ENCODE data around the gene CEBPB.
"Not testable (repeated sequence)": the region's sequence is repeated elsewhere in the genome, so short reads cannot be mapped to it uniquely, and the experiment has no call there.

Gene CEBPB

DNA sequence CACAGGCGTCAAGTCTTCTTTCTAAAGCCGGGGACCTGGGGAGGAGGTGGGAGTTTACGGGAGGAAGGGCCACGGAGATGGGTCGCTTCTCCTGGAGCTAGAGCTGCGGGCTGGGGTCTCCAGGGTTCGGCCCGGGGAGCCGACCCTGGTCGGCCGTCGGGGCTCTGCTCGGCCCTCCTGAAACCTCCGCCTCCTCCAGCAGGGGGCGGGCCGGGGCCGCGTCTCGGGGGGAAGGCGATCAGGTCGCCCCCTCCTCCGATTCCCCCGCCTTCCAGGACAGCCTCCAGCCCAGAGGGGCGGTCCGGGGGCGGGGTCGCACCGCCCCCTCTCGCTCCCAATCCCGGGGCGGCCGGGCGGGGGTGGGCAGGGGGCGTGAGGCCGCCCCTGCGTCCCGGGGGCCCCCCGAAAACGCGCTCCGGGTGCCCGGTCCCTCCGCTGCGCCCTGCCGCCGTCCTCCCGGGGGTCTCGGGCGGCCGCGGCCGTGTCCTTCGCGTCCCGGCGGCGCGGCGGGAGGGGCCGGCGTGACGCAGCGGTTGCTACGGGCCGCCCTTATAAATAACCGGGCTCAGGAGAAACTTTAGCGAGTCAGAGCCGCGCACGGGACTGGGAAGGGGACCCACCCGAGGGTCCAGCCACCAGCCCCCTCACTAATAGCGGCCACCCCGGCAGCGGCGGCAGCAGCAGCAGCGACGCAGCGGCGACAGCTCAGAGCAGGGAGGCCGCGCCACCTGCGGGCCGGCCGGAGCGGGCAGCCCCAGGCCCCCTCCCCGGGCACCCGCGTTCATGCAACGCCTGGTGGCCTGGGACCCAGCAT, at the start of gene CEBPB:
TSS of gene CEBPB (plus strand) at position 580 of the 814 bp plus-strand sequence. CDS start at position 784, 204 bp downstream.
- Histone ChIP-seq H3K4me3 (peak within 1 kb of the TSS; percentile 75 to 92 (median 87)), H3K27ac (peak within 1 kb of the TSS; percentile 89 to 99 (median 98))

DNA sequence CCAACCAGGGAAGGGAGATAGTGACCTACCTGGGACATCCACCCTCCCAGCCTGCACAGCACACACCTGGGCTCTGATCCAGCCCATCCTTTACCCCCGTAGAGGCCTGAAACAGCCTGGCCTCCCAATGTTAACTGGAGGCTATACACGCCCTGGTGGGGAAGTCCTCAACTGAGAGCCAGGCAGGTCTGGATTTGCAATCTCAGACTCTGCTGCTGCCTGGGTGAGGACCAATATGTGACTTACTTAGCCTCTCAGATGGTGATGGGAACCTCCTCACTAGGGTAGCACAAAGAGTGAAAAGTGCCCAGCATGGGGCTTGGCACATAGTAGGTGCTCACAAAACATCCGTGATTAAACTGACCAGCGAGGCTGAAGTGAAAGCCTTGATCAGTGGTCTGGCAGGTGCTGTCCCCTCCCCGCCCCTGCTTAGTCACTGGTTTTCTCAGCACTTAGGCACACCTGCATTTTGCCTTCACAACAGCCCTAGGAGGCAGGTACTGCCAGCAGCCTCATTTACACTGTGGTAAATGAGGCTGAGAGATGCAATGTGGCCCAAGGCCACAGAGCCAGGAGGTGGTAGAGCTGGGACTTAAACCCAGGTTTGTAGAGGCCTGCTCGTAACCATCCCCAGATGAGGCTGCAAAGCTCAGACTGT, 49.5 kb upstream of the CEBPB start:
- H3K27ac ChIP-seq = peak overlapping the region in 15 of 21 experiments; percentile 17 to 96 (median 52)
- no peak overlapping the region for H3K4me3 ChIP-seq

DNA sequence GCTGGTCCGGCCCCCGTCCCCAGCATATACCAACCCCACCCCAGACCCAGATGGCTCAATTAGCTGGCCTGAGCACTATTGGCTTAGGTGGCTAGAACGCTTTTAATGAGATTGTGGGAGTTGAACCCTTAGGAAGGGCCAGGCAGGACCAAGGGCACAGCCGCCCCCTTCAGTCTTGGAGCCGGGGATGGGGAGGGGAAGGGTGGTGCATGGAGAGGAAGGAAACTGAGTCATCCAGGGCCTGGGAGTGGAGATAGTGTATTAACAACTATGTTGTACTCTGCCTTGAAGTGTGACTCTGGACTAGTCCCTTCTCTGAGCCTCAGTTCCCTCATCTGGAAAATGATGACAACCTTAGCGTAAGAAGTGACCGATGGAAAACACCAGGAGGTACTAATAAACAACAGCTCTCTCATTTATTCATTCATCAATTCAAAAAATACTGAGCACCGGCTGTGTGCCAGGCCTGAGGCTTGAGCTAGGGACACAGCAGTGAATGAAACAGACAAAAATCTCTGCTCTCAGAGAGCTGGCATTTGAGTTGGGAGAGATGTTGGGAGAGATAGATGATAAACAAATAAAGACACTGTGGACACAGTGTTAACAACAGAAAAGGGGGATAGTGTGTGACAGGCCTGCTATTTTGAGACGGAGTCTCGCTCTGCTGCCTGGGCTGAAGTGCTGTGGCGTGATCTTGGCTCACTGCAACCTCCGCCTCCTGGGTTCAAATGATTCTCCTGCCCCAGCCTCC, 48.6 kb upstream of the CEBPB start:
- no peak overlapping the region for H3K4me3 ChIP-seq
- peak overlapping the region in 16 of 21 experiments; percentile 17 to 96 (median 50) for H3K27ac ChIP-seq

DNA sequence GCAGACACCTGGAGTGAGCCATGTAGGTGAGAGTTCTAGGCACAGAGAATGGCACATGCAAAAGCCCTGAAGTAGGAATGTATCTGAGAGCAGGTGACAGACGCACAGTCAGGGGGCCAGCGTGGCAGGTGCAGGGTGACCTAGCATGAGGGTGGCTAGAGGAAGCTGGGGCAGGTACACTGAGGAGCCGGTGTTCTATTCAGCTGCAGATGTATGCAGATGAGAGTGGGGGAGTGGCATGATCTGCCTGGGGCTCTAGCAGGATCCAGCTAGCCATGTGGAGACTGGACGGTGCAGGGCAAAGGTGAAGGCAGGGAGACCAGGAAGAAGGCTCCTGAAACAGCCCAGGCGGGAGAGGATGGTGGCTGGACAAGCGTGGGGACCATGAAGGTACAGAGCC, 47.8 kb upstream of the CEBPB start:
- peak overlapping the region in 7 of 21 experiments; percentile 52 to 96 (median 61) for H3K27ac ChIP-seq
- H3K4me3 ChIP-seq = no peak overlapping the region

DNA sequence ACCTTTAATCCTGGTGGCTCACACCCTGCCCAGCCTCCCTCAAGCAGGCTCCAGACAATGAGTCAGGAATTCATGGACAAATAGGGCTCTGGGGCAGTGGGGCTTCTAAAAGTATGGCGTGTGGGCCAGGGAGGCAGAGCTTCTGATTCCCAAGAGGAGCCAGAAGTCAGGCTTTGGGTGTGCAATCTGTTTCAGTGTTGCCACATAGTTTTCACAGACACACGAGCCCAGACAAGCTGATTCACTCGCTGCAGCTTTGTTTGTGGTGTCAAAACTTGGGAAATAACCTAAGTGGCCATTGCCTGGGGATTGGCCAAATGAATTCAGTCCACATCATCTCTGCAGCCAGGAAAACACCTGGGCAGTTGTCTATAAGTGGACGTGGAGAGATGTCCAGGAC, 46.3 kb upstream of the CEBPB start:
- Histone ChIP-seq H3K27ac (peak overlapping the region in 20 of 21 experiments; percentile 16 to 97 (median 79)), H3K4me3 (no peak overlapping the region)

DNA sequence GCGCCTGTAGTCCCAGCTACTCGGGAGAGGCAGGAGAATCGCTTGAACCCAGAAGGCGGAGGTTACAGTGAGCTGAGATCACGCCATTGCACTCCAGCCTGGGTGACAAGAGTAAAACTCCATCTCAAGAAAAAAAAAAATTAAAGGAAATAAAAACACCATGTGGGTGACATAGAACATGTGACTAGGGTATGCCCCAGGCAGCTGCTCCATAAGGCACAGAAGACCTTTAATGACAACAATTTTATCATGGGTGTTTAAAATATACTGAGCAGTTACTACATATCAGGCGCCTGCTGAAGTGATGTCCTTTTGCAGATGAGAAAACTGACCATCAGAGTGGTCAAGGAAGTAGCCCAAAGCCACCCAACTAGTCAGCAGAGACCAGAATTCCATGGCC, 45.1 kb upstream of the CEBPB start:
- H3K27ac ChIP-seq = peak overlapping the region in 20 of 21 experiments; percentile 15 to 98 (median 88)
- H3K4me3 ChIP-seq = no peak overlapping the region

DNA sequence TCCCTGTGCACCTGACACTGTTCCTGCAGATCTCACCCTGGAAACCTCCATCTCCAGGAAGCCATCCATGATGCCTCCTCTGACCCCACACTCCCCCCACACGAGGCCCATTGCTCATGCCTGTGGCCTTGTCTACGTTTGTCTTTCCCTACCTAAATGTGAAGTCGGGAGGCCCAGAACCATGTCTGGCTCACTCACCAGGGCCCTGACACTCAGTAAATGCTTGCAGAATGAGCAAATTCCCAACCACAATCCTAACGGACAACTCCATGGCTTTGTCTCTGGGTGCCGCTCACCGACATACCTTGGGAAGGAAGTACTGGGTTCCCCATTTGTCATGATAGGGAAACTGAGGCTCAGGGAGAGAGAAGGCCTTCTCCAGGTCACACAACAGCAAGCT, 44.4 kb upstream of the CEBPB start:
- H3K4me3 ChIP-seq = no peak overlapping the region
- peak overlapping the region in 20 of 21 experiments; percentile 70 to 98 (median 88) for H3K27ac ChIP-seq

DNA sequence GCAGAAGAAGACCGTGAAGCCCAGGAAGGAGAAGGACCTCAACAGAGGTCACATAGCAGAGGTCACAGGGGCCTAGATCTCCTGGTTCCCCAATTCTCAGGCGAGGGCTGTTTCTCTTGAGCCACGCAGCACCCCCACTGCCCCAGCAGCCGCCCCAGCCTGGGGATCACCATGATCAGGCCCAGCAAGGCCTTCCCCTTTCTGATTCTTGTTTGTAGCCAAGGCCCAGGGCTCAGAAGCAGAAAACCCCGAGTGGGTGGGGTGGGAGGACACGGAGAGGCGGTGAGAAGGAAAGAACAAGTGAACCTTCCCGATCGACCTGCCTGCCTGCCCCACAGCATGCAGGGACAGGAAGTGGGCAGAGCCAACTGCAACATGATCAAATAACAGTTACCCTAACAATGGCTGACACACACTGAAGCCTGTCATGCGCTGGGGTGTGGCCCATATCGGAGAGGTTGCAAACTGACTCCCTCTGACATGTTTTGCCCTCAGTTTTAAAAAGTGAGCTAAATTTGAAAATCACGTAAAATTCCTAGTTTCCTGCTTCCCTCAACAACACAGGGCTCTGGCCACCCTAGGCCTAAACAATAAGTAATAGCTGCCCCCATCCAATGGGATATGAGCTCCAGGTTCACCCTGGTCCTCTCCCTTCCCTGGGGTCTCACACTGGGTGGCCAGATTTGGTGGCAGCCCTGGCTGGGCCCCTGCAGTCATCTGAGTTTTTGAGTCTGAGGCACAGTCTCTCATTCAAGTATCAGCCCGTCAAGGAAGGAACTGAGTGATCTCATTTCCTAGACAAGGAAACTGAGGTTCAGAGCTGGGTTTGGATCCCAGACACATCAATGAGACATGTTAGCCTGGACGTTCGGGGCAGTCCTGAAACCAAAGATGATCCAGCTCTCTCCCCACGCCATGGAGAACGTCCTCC, 43.6 kb upstream of the CEBPB start:
- Histone ChIP-seq H3K4me3 (peak overlapping the region in 1 of 7 experiments; percentile 2), H3K27ac (peak overlapping the region; percentile 44 to 98 (median 87))

DNA sequence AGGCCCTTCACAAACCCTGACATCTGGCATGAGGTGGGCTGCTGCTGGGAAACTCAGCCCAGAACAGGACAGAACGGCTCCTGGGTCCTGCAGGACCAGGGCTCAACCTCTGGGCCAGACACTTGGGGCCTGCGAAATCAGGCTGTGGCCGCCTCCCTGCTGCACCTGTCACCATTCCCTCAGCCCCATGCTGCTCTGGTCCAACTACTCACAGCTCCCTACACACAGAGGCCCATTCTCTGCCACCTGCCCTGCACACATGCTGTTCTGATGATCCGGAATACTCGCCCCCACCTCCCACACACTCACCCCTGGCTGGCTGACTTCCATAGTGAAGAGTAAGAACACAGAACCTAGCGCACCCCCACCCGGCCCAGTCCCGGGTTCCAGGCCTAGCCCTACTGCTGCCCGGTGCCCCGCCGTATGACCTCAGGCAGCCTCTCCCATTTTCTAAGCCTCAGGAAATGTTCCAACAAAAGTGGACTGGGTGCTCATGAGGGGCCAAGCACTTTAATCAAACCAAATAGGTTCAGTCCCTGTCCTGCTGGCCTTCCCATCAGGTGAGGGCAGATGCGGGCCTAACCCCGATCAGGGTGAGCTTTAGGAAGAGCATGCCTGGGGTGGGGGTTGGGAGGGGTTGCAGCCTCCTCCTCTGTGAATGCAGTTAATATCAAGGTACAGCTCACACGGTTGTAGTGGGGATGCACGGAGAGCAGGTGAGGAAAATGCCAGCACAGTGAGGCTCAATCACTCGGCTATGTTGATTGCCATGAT, 41.0 kb upstream of the CEBPB start:
- Histone ChIP-seq H3K27ac (peak overlapping the region in 15 of 21 experiments; percentile 12 to 98 (median 87)), H3K4me3 (peak overlapping the region in 1 of 7 experiments; percentile 0)

DNA sequence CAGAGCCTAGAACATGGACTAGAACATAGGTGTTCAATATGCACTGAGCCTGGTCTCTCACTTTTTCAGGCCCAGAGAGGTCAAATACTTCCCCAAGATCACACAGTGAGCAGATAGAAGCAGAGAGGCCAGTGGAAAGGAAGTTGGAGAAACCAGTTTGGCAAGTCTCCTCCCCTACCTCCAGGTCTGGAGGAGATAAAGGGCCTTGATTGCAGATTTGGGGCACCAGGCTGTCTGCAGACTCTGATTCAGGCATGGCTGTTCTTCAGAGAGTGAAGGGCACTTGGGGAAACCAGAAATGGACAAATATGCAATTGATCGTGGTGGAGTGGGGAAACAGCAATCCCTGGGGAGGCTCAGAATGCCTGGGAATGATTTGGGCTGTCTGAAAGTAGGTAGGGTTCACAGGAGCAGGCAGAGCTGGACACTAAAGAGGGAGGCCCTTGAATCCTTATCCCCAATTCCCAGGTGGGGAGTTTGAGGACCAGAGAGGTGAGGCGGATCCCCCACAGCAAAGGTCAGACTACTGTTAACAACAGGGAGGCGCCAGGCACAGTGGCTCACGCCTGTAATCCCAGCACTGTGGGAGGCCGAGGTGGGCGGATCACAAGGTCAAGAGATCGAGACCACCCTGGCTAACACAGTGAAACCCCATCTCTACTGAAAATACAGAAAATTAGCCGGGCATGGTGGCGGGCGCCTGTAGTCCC, 39.4 kb upstream of the CEBPB start:
- H3K4me3 ChIP-seq = peak overlapping the region in 6 of 7 experiments; percentile 82 to 96 (median 94)

DNA sequence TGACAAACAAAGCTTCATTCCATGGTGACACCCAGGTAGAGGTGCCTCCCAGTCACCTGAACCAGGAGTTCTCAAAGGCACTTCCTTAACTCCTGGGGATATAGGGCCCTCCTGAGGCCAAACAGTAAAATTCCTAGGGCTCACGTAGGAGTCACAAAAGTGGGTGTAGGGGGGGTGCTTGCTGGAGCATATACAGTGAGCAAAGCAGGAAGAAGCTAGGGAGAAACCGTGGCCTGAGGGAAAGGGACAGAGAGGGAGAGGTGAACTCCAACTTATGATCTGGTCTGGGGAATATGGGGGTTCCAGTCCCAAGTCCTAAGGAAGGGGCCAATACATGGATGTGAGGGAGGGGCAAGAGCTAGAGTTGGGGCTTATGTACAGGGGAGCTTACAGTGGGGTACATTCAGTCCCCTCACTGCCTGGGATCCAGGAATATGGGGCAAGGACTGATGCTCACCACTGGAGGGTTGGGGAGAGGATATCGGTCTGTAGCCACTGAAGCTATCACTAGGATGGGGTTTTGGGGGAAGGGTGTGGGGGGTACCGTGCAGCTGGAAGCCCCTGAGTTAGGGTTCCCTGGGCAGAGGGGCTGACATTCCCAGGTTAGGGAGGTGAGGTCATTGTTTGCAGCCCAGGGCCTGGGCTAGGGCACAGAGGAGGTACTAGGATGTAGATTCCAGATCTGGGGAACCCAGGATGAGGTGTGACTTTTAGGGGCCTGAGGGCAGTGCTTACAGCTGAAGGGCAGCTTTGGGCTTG, 38.1 kb upstream of the CEBPB start:
- H3K27ac ChIP-seq = peak overlapping the region; percentile 85 to 99 (median 96)
- H3K4me3 ChIP-seq = peak overlapping the region; percentile 82 to 96 (median 94)

More for the DNA sequence above, 39.4 kb upstream of the CEBPB start:
- H3K27ac ChIP-seq = peak overlapping the region in 20 of 21 experiments; percentile 11 to 99 (median 95)

DNA sequence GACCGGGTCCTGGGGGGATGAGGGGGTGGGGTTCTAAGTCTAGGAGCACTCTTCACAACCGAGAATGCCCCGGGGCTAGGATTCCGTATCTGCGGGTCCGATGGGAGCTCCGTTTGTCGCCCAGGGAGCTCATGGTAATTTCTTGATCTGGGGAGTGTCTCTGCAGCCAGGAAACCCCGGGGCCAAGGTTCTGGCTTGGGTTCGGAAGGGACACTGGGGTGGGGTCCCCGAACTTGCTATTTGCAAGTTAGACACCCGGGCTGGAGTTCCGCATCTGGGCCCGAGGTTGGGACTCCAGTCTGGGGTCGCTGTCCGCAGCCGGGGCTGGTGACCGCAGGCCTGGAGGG, 37.5 kb upstream of the CEBPB start:
- peak overlapping the region; percentile 85 to 99 (median 96) for H3K27ac ChIP-seq
- H3K4me3 ChIP-seq = peak overlapping the region; percentile 82 to 96 (median 94)

DNA sequence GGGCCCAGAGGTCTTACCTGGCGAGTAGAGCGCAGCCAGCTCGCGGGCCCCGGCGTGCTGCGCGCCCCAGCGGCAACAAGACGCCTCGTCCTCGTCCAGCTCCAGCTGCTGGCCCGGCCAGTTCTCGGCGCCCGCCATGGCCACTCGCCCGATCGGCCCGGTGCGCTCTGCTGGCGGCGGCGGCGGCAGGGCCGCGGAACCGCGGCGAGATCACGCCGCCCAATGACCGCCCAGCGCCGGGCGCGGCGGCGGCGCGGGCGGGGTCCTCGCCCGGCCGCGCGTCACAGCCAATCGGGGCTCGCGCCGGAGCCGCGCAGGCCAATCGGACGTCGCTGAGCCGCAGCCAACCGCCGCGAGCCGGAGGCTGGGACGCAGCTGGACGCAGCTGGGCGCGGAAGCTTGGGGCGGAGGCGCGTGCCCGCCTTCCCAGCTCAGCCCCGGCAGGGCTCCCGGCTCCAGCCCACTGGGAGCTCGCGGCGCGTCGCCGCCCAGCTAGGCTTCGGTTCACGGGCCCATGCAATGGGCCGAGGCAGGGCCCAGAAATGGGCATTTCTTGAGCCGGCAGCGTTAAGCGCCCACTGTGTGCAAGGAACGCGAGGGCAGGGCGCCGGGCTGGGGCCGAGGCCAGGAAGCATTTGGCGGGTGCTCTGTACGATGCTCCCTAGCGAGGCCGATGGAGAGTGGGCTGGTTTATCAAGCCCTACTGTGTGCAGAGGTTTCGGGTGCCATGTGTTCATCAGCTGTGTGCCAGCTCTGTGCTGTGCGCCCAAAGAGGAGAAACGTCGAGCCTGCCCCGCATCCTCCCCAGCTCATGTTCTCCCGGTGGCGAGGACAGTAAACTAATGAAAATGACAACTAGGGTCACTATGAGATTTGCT, 36.9 kb upstream of the CEBPB start, which contains the start of gene PEDS1:
TSS of gene PEDS1 (minus strand) at position 224 of the 878 bp plus-strand sequence. CDS start at position 138, 86 bp downstream.
- H3K4me3 ChIP-seq = peak within 1 kb of the TSS; percentile 82 to 96 (median 94)
- peak within 1 kb of the TSS; percentile 85 to 99 (median 96) for H3K27ac ChIP-seq

DNA sequence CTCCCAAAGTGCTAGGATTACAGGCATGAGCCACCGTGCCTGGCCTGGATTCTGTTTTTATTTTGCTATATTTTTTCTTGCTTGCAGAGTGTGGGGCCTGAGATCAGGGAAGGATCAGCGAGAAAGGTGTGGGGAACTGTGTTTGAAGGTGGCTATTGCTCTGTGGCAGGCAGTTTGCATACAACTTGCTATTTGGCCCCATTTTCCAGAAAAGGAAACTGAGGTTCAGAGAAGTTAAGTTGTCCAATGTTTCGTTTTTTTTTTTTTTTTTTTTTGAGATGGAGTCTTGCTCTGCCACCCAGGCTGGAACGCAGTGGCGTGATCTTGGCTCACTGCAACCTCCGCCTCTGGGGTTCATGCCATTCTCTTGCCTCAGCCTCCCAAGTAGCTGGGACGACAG, 29.1 kb upstream of the CEBPB start:
- H3K4me3 ChIP-seq = not testable (repeated sequence)

DNA sequence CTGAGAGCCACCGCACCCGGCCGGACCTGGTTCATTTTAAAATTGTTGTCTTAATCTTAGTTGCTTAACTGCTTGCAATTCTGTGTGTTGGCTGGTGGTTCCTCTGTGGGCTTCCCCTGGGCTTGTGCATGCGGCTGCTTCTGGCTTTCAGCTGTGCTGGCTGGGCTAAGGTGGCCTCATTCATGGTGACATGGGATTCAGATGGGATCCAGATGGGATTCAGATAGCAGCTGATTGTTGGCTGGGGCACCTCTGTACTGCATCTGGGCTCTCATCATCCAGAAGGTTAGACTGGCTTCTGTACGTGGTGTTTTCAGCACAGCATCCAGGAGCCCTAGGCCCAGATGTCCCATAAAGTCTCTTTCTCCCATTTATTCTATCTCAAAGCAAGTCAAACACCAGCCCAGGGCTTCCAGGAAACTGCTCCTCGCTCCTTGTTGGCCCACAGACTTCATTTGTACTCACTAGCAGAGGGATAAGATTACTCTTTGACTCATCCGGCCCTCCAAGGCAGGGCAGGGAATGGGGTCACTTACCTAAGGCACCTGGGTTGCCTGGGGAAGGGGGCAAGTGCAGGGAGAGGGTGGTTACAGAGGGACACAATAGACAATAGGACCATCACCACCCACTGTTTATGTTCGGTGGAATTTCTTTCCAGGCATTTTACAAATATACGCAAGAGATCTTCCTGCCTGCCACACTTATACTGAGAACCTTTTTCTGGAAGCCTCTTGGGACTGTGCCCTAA, 26.9 kb upstream of the CEBPB start:
- Histone ChIP-seq H3K4me3 (no peak overlapping the region), H3K27ac (peak overlapping the region in 15 of 21 experiments; percentile 3 to 75 (median 46))

More for the DNA sequence above, 29.1 kb upstream of the CEBPB start:
- H3K27ac ChIP-seq = not testable (repeated sequence)

All from skin epidermis (tissue), 12 donors.